Measurements from ENCODE around the gene GABBR2.

- TF ChIP-seq, protein P1, sequence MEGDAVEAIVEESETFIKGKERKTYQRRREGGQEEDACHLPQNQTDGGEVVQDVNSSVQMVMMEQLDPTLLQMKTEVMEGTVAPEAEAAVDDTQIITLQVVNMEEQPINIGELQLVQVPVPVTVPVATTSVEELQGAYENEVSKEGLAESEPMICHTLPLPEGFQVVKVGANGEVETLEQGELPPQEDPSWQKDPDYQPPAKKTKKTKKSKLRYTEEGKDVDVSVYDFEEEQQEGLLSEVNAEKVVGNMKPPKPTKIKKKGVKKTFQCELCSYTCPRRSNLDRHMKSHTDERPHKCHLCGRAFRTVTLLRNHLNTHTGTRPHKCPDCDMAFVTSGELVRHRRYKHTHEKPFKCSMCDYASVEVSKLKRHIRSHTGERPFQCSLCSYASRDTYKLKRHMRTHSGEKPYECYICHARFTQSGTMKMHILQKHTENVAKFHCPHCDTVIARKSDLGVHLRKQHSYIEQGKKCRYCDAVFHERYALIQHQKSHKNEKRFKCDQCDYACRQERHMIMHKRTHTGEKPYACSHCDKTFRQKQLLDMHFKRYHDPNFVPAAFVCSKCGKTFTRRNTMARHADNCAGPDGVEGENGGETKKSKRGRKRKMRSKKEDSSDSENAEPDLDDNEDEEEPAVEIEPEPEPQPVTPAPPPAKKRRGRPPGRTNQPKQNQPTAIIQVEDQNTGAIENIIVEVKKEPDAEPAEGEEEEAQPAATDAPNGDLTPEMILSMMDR (optimal IDR thresholded peaks at IDR 0.05 in 1 of 3, IDR thresholded peaks at IDR 0.05 in 1 of 3, conservative IDR thresholded peaks at IDR 0.05 in 1 of 3; ENCODE audit: extremely low read depth in 1 of 3, insufficient read depth in 2 of 3, low read length in 3 of 3): no peak
- TF ChIP-seq EZH2 (IDR thresholded peaks at IDR 0.05; ENCODE audit: low read length): no peak
Measured at GRCh38 chr9:98444601-98445000, 264.1 kb downstream of the GABBR2 start.
